Effector memory CD8-positive, alpha-beta T cell (primary cell): Measurements from ENCODE around the gene KIAA0930.

ENCODE experiments used
- ATAC-seq: fragments of 150-1000 bp; cut with Tn5 transposase; replicated peaks from 2 replicates; pipeline ENCODE4 v1.10.0; 2021; ENCODE audit warnings: mild to moderate bottlenecking, moderate library complexity
- DNase-seq, 3 experiments: peaks; one replicate each; pipeline ENCODE4 v3.0.0; 2021
- H3K27ac Mint-ChIP-seq, 2 donors: one replicate each; pipeline ENCODE4 v1.8.0; 2022; ENCODE audit warnings: mild to moderate bottlenecking in 2 of 2, mixed read lengths in 2 of 2, moderate library complexity in 2 of 2
- H3K27me3 Mint-ChIP-seq, 2 donors: one replicate each; pipeline ENCODE4 v1.8.0; 2022; ENCODE audit warnings: mixed read lengths in 2 of 2
- H3K36me3 Mint-ChIP-seq: one replicate; pipeline ENCODE4 v1.8.0; 2022; ENCODE audit warnings: mild to moderate bottlenecking, moderate library complexity, mixed read lengths; ENCODE audit not compliant: insufficient read depth
- H3K4me1 Mint-ChIP-seq, 2 donors: one replicate each; pipeline ENCODE4 v1.8.0; 2022; ENCODE audit warnings: low read depth in 2 of 2, mixed read lengths in 2 of 2
- H3K4me3 Mint-ChIP-seq, 2 donors: one replicate each; pipeline ENCODE4 v1.8.0; 2022; ENCODE audit warnings: mild to moderate bottlenecking in 2 of 2, mixed read lengths in 2 of 2, moderate library complexity in 2 of 2
- H3K9me3 Mint-ChIP-seq, 2 donors: one replicate each; pipeline ENCODE4 v1.8.0; 2022; ENCODE audit warnings: mixed read lengths in 2 of 2

The KIAA0930 gene

DNA sequence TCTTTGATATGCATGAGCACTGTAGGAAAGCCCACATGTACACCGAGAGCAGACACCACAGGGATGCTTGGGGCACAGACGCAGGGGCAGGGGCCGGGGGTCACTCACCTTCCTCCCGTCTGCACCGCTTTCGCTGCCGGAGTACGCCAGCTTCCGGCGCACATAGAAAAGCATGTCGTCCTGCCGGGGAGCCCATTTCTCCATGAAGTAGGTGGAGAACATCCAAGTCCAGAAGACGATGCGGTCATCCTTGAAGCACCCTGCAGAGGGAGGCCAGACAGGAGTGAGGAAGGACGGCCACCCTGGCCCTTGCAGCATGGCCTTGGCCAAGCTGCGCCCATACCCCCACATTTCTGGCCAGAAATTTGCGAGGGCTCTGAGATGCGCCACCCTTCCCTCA, 28.8 kb downstream of the KIAA0930 start:
- Mint-ChIP-seq H3K4me3 (no peak overlapping the region), H3K4me1 (peaks cover 14 to 16% of the 10 kb centered on the region in 2 donors), H3K27ac (no peak overlapping the region), H3K27me3 (no peaks in the 10 kb centered on the region), H3K9me3 (no peaks in the 10 kb centered on the region), H3K36me3 (peaks cover 12% of the 10 kb centered on the region)
- DNase-seq: no peak
- ATAC-seq: no peak

- peak overlapping the region in 1 of 2 donors; percentile 41 for H3K27ac Mint-ChIP-seq
Observed at GRCh38 chr22:45211435-45211834, 29.3 kb downstream of the KIAA0930 start.

DNA sequence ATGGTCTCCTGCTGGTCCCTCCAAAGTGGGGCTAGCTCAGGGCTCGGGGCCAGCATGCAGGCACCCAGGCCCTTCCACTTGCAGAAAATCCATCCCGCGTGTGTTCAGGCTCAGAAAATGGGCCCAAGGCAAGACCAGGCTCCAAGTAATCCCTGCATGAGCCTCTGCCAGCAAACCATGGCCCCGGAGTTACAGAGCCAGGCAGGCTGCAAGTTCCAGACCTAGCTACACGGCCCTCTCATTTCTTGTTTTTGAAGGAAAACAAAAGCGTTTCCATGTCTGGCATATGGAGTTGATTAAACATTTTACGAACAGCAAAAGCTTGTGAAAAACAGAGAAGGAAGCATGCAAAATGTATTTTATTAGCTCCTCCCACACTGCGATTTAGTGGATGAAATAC, 29.7 kb downstream of the KIAA0930 start:
- DNase-seq: no peak
- Mint-ChIP-seq H3K27ac (peak overlapping the region in 1 of 2 donors; percentile 41), H3K9me3 (no peaks in the 10 kb centered on the region), H3K27me3 (no peaks in the 10 kb centered on the region), H3K36me3 (peaks cover 10% of the 10 kb centered on the region), H3K4me1 (peaks cover 11 to 13% of the 10 kb centered on the region in 2 donors), H3K4me3 (no peak overlapping the region)
- no peak for ATAC-seq

More at GRCh38 chr22:45211435-45211834, 29.3 kb downstream of the KIAA0930 start:
- H3K36me3 Mint-ChIP-seq: peaks cover 12% of the 10 kb centered on the region
- peaks cover 11 to 14% of the 10 kb centered on the region in 2 donors for H3K4me1 Mint-ChIP-seq
- no peak overlapping the region for H3K4me3 Mint-ChIP-seq
- ATAC-seq (no peak), DNase-seq (no peak)
- no peaks in the 10 kb centered on the region for H3K9me3 Mint-ChIP-seq
- no peaks in the 10 kb centered on the region for H3K27me3 Mint-ChIP-seq

DNA sequence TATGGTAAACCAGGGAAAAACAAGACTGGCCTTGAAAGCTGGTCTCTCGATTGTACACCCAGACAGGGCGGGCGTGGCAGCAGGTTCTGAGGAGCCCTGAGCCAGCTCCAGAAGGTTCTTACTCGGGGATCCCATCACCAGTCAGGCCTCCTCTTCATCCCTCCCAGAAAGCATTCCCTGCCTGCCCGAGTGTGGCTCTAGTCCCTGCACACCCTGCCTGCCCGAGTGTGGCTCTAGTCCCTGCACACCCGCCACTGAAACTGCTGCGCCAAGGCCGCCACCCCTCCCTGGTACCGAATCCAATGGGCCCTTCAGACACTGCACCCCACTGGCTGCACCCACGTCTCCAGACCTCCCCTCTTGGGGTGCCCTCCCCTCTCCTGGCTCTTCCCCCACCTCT, 30.1 kb downstream of the KIAA0930 start:
- peaks cover 11 to 13% of the 10 kb centered on the region in 2 donors for H3K4me1 Mint-ChIP-seq
- no peaks in the 10 kb centered on the region for H3K9me3 Mint-ChIP-seq
- DNase-seq: no peak
- peaks cover 6% of the 10 kb centered on the region for H3K36me3 Mint-ChIP-seq
- no peak for ATAC-seq
- no peaks in the 10 kb centered on the region for H3K27me3 Mint-ChIP-seq
- H3K4me3 Mint-ChIP-seq: no peak overlapping the region
- H3K27ac Mint-ChIP-seq: peak overlapping the region in 1 of 2 donors; percentile 87

- DNase-seq (no peak), ATAC-seq (no peak)
- peaks cover 8 to 13% of the 10 kb centered on the region in 2 donors for H3K4me1 Mint-ChIP-seq
- H3K9me3 Mint-ChIP-seq: no peaks in the 10 kb centered on the region
- no peak overlapping the region for H3K4me3 Mint-ChIP-seq
- no peaks in the 10 kb centered on the region for H3K27me3 Mint-ChIP-seq
- peak overlapping the region in 1 of 2 donors; percentile 87 for H3K27ac Mint-ChIP-seq
- H3K36me3 Mint-ChIP-seq: peaks cover 5% of the 10 kb centered on the region
Observed at GRCh38 chr22:45210174-45210573, 30.5 kb downstream of the KIAA0930 start.

GRCh38 chr22:45208993-45209838, 31.5 kb downstream of the KIAA0930 start:
- Mint-ChIP-seq H3K9me3 (no peaks in the 10 kb centered on the region), H3K4me3 (no peak overlapping the region), H3K27me3 (no peaks in the 10 kb centered on the region), H3K27ac (peak overlapping the region in 1 of 2 donors; percentile 87), H3K36me3 (peaks cover 8% of the 10 kb centered on the region), H3K4me1 (peaks cover 7 to 13% of the 10 kb centered on the region in 2 donors)
- ATAC-seq (no peak), DNase-seq (peak; percentile 16 to 35 (median 17))

- DNase-seq (no peak), ATAC-seq (no peak)
- H3K4me3 Mint-ChIP-seq: no peak overlapping the region
- no peaks in the 10 kb centered on the region for H3K9me3 Mint-ChIP-seq
- no peaks in the 10 kb centered on the region for H3K27me3 Mint-ChIP-seq
- H3K4me1 Mint-ChIP-seq: peaks cover 7 to 11% of the 10 kb centered on the region in 2 donors
- H3K27ac Mint-ChIP-seq: peak overlapping the region in 1 of 2 donors; percentile 60
- H3K36me3 Mint-ChIP-seq: peaks cover 8% of the 10 kb centered on the region
Observed at GRCh38 chr22:45208696-45208992, 32.0 kb downstream of the KIAA0930 start.

- Mint-ChIP-seq H3K4me3 (no peak overlapping the region), H3K36me3 (peaks cover 8% of the 10 kb centered on the region), H3K27ac (peak overlapping the region in 1 of 2 donors; percentile 60), H3K27me3 (no peaks in the 10 kb centered on the region), H3K4me1 (peaks cover 7 to 11% of the 10 kb centered on the region in 2 donors), H3K9me3 (no peaks in the 10 kb centered on the region)
- ATAC-seq: no peak
- no peak for DNase-seq
Observed at GRCh38 chr22:45207981-45208664, 32.6 kb downstream of the KIAA0930 start.

DNA sequence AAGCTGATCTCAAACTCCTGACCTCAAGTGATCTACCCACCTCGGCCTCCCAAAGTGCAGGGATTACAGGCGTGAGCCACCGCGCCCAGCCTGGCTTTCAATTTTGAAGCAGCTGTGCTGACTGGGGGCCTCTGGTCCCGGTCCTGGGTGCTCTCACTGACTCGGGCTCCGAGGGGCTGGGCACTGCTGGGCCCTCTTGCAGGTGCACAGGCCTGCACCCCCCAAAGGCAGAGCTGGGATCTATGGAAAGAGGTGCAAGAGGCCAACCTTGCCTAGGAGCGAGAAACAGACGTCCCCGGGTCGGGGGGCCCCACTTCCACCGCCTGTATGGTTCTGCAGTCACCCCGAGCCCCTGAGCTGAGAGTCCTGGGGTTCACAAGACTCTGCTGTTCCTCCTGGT, 33.2 kb downstream of the KIAA0930 start:
- no peak overlapping the region for H3K27ac Mint-ChIP-seq
- ATAC-seq: no peak
- H3K27me3 Mint-ChIP-seq: no peaks in the 10 kb centered on the region
- DNase-seq: no peak
- H3K4me1 Mint-ChIP-seq: peaks cover 7% of the 10 kb centered on the region in 2 donors
- no peak overlapping the region for H3K4me3 Mint-ChIP-seq
- peaks cover 8% of the 10 kb centered on the region for H3K36me3 Mint-ChIP-seq
- no peaks in the 10 kb centered on the region for H3K9me3 Mint-ChIP-seq

GRCh38 chr22:45206233-45206632, 34.5 kb downstream of the KIAA0930 start:
- peaks cover 8% of the 10 kb centered on the region for H3K36me3 Mint-ChIP-seq
- H3K4me1 Mint-ChIP-seq: peaks cover 5 to 7% of the 10 kb centered on the region in 2 donors
- H3K4me3 Mint-ChIP-seq: no peak overlapping the region
- peak overlapping the region; percentile 53 to 81 for H3K27ac Mint-ChIP-seq
- H3K9me3 Mint-ChIP-seq: no peaks in the 10 kb centered on the region
- no peaks in the 10 kb centered on the region for H3K27me3 Mint-ChIP-seq
- no peak for DNase-seq
- ATAC-seq: no peak

DNA sequence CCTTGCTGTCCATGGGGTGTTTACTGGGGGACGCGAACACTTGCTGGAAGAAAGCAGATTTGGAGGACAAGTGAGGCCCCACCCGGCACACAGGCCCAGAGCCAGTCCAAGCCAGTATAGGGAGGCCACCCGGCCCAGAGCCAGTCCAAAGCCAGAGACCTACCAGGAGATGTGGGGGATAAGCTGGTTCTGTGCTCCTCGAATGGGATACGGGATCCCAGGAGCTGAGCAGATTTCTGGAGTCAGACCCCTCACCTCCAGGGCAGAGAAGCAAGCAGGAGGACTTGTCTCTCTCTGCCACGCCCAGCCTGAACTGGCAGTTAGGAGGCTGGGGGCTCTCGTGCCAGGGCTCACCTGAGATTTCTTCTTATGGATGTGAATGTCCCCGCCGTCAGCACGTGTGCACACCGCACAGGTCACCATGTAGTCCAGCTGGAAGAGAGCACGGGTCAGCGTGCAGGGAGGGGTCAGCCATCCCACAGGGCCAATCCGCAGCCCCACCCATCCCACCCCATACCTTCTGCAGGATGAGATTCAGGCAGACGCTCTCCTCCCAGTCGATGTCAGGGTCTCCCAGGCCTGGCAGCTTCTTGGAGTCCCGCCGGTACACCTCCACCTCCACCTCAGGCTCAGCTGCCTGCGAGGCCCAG, 35.3 kb downstream of the KIAA0930 start:
- H3K4me1 Mint-ChIP-seq: peaks cover 5 to 7% of the 10 kb centered on the region in 2 donors
- no peaks in the 10 kb centered on the region for H3K9me3 Mint-ChIP-seq
- H3K27ac Mint-ChIP-seq: peak overlapping the region in 1 of 2 donors; percentile 81
- no peak overlapping the region for H3K4me3 Mint-ChIP-seq
- H3K36me3 Mint-ChIP-seq: peaks cover 8% of the 10 kb centered on the region
- ATAC-seq (no peak), DNase-seq (no peak)
- H3K27me3 Mint-ChIP-seq: no peaks in the 10 kb centered on the region

DNA sequence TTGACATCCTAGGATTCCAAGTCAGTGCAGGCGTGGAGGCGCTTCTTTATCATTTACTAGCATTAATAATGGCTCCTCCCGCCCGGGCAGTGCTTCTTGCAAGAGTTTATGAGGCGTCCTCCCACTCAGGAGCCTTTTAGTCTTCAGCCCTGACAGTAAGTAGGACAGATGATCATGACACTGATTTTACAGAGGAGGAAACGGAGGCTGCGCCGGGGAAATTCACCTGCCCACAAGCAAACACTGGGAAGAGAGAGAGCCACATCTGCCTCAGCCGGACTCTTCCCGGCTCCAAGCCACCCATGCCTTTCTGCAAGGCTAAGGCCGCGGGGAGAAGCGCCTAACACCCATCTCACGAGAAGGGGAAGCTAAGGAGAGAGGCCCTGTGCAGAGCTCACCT, 35.9 kb downstream of the KIAA0930 start:
- DNase-seq (no peak), ATAC-seq (no peak)
- Mint-ChIP-seq H3K9me3 (no peaks in the 10 kb centered on the region), H3K4me3 (no peak overlapping the region), H3K27me3 (no peaks in the 10 kb centered on the region), H3K4me1 (peaks cover 4 to 5% of the 10 kb centered on the region in 2 donors), H3K27ac (no peak overlapping the region), H3K36me3 (peaks cover 11% of the 10 kb centered on the region)

- ATAC-seq: no peak
- no peak overlapping the region for H3K27ac Mint-ChIP-seq
- peaks cover 0 to 3% of the 10 kb centered on the region in 2 donors for H3K4me1 Mint-ChIP-seq
- H3K27me3 Mint-ChIP-seq: no peaks in the 10 kb centered on the region
- no peaks in the 10 kb centered on the region for H3K9me3 Mint-ChIP-seq
- DNase-seq: no peak
- no peak overlapping the region for H3K4me3 Mint-ChIP-seq
- peaks cover 17% of the 10 kb centered on the region for H3K36me3 Mint-ChIP-seq
Observed at GRCh38 chr22:45204241-45204640, 36.5 kb downstream of the KIAA0930 start.
